NCI-H2107 (cell line): ENCODE measurements around the gene PSMG1.

Experiments used
- DNase-seq: peaks from one replicate; lab custom pipeline; 2025; lab: John Stamatoyannopoulos, UW

PSMG1 gene

GRCh38 chr21:39156024-39156423, 27.2 kb downstream of the PSMG1 start:
- no peak for DNase-seq

DNA sequence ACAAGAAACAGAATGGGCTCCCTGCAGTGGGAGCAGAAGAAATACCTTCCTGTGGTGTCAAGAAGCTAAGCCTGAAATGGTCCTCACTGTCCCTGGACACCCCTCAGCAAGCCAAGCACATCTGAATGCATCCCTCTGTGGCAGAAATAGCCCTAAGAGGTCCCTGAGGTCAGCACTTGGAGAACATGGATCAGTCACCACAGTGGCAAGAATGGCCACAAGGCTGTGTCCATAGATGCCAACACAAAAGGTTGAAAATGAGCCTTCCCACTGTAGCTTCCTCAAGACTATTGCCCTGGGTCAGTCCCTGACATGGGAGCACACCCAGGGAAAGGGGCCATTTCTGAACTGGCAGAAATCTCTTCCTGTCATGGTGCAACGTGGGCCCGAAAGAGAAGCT, 27.7 kb downstream of the PSMG1 start:
- no peak for DNase-seq

DNA sequence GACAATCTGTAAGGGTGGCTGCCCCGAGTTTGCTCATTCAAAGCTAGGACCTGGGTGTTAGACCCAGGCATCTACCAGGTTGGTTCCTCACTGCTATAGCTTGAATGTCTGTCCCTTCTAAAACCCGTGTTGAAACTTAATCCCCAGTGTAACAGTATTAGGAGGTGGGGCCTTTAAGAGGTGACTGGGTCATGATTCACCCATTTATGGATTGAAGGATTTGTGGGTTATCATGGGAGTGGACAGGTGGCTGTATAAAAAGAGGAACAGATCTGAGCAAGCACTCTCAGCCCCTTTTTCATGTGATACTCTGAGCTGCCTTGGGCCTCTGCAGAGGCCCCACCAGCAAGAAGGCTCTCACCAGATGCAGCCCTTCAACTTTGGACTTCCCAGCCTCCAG, 29.4 kb downstream of the PSMG1 start:
- DNase-seq = no peak

GRCh38 chr21:39153373-39153772, 29.9 kb downstream of the PSMG1 start:
- DNase-seq = no peak

GRCh38 chr21:39152271-39152670, 31.0 kb downstream of the PSMG1 start:
- no peak for DNase-seq

DNA sequence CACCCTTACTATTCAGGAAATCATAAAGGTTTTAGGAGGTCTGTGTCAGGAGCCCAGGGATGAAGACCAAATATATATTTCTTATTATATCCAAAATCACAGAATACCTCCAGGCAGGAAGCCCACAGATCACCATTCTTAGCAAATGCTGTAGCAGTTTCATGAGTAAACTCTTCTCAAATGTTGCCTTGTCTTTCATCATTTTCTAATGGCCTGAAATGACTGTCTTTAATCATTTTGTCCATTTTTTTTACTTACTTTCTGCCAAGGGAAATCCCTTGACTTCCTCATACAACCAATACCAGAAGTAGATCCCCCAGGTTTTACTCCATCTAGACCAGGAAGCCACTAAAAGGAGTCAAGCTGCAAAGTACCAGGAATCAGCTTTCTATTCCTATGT, 32.4 kb downstream of the PSMG1 start:
- DNase-seq = no peak

- DNase-seq = no peak
Observed at GRCh38 chr21:39150316-39150715, 32.9 kb downstream of the PSMG1 start.

DNA sequence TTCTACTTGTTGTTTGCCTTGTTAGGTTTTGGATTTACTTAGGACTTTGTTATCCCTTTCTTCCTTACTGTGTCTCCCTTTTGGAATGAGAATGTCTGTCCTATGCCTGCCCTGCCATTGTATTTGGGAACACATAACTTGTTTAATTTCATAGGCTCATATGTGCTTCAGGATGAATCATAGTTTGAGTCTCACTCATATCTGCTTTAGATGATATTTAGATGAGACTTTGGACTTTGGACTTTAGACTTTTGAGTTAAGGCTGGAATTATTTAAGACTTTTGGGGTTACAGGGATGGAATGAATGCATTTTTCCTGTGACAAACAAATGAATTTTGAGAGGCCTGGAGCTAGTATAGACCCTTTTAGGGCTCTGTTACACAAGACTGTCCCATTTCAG, 33.4 kb downstream of the PSMG1 start:
- DNase-seq = no peak

- DNase-seq = no peak
Observed at GRCh38 chr21:39148975-39149374, 34.3 kb downstream of the PSMG1 start.

- no peak for DNase-seq
Observed at GRCh38 chr21:39144191-39144590, 39.1 kb downstream of the PSMG1 start.

GRCh38 chr21:39142972-39143371, 40.3 kb downstream of the PSMG1 start:
- no peak for DNase-seq

DNA sequence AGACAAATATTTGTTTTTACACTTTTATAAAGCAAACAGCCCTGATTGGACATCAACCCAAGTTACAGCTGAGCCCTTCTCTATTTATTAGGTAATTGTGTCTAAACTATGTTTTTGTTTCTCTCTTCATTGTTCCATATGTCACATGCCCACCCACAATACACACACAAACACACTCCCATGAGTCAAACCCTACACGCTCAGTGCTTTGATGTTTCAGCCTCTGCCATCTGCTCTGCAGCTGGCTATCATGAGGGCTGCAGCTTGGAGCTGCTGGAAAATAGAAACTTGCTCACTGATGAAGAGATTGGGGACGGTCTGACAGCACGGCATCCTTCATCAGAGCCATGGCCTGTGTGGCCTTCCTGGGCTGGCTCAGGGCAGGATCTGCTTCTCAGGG, 41.7 kb downstream of the PSMG1 start:
- DNase-seq = no peak

GRCh38 chr21:39137248-39138178, 45.7 kb downstream of the PSMG1 start:
- DNase-seq = no peak

DNA sequence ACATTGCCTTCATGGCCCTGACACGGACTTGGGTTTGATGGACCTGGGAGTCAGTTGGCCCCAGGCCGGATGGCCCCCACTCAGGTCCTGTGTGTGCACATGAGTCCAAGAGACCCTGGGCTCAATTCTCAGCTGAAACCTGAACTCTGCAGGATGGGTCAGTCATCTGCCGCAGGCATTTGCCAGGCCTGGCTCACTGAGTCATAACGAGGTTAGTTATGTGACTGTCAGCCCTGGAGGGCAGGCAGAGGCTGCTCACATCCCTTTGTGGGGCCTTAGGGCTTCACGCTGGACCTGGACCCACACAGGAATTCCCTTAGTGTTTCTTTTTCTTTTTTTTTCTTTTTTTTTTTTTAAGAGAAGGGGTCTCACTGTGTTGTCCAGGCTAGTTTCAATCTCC, 46.5 kb downstream of the PSMG1 start:
- DNase-seq = no peak

DNA sequence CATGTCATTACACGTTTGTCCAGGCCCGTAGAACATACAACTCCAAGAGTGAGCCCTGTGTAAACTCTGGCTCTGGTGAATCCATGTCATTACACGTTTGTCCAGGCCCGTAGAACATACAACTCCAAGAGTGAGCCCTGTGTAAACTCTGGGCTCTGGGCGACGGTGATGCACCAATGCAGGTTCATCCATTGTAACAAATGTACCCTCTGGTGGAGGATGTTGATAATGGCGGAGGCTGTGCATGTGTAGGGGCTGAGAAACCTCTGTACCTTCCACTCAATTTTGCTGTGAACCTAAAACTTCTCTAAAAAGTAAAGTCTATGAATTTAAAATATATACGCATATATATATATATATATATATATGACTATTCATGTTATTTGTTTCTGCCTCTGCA, 47.1 kb downstream of the PSMG1 start:
- peak; percentile 43 for DNase-seq

DNA sequence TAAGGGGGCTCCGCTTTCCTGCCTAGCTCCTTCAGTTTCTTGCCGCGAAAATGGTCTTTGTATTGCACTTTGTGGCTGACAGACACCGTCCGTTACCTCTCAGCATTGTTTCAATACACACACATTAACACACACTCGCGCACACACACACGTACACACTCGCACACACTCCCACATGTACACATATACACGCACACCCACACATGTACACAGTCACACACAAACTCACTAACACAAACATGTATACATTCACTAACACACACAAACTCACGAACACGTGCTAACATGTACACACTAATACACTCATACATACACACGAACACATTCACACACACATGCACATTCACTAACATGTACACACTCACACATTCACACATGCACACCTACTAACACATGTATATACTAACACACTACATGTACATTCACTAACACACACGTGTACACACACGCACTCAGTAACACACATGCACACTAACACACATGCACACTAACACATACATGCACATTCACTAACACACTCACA, 48.9 kb downstream of the PSMG1 start:
- DNase-seq = no peak

DNA sequence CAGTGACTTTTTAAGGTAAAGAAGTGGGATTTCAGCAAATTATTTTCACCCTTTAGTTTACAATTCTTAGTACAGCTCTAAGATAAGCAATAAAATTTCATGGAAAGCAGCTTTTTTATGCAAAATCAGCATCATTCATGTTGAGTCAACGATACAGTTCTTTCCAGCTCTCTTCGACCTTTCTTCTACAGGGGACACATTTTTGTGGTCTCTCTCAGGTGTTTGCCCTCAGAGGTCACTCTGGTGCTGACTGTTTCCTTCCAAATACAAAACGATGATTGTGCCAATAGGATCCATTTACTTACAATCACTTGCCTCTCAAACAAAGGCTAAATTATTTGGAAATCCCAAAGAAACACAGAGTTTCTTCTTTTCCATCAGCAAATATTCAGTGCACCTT, 51.0 kb downstream of the PSMG1 start:
- DNase-seq = no peak

DNA sequence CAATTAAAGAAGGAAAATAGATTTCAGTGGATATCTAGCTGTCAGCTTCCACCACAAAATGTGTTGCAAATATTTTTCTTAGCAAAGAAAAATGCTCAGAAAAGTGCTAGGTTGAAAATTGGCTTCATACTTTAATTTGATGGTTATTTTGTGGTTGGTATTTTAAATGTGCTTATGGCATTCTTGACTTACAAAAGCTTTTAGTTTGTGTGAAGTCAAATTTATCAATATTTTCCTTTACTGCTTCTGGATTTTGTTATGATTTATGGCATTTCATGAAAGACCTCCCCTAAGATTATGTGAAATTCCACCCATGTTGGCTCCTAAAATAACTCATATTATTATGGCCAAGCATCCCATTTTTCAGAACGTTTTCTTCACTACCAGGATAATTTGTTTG, 51.5 kb downstream of the PSMG1 start:
- no peak for DNase-seq

- no peak for DNase-seq
Observed at GRCh38 chr21:39127506-39127905, 55.7 kb downstream of the PSMG1 start.

DNA sequence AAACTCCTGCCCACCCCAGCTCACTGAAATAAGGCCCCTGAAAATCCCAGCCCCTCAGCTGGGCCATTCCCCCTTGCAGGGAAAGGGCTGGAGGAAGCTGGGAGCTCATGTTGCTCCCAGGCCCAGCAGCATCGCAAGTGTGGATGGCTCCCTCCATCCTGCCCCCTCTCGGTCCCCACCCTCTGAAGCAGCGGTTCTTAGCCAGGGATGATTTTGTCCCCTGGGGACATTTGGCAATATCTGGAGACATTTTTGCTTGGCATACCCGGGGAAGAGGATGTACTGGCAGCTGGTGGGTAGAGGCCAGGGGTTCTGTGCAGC, 56.8 kb downstream of the PSMG1 start:
- DNase-seq = no peak

GRCh38 chr21:39125752-39126485, 57.3 kb downstream of the PSMG1 start:
- peak; percentile 71 for DNase-seq
